RWPE2 (cell line): ENCODE measurements around the gene NFAM1.

Source experiments
- ATAC-seq: fragments of 200-7000 bp; cut with Tn5 transposase; 3 replicates; pipeline ENCODE4 v1.9.1; 2021; ENCODE audit warnings: low read depth
- DNase-seq: peaks from one replicate; pipeline ENCODE4 v3.0.0-alpha.2; 2020; ENCODE audit warnings: low spot score
- H3K27ac ChIP-seq: fragments of 450-650 bp; 2 replicates; pipeline ENCODE4 v1.5.1; 2017; ENCODE audit warnings: mild to moderate bottlenecking; ENCODE audit not compliant: poor library complexity, severe bottlenecking
- H3K27me3 ChIP-seq: fragments of 250-450 bp; sonication (Bioruptor Pico); 2 replicates; pipeline ENCODE4 v1.5.1; 2021; ENCODE audit warnings: mild to moderate bottlenecking, moderate library complexity; ENCODE audit not compliant: insufficient read depth, poor library complexity, severe bottlenecking
- H3K36me3 ChIP-seq: fragments of 250-450 bp; sonication (Bioruptor Pico); 2 replicates; pipeline ENCODE4 v1.5.1; 2020; ENCODE audit warnings: low read depth, mild to moderate bottlenecking, moderate library complexity
- H3K4me1 ChIP-seq: fragments of 250-450 bp; sonication (Bioruptor Pico); 2 replicates; pipeline ENCODE4 v1.5.1; 2021; ENCODE audit warnings: mild to moderate bottlenecking, moderate library complexity; ENCODE audit not compliant: insufficient read depth, poor library complexity, severe bottlenecking
- H3K4me3 ChIP-seq: fragments of 250-450 bp; sonication (Bioruptor Pico); 2 replicates; pipeline ENCODE4 v1.5.1; 2021; ENCODE audit warnings: mild to moderate bottlenecking, moderate library complexity; ENCODE audit not compliant: severe bottlenecking
- H3K9me3 ChIP-seq: fragments of 250-450 bp; sonication (Bioruptor Pico); 2 replicates; pipeline ENCODE4 v1.5.1; 2021; ENCODE audit warnings: mild to moderate bottlenecking, moderate library complexity; ENCODE audit not compliant: severe bottlenecking
- CTCF ChIP-seq: fragments of 450-650 bp; IDR thresholded peaks from one replicate; pipeline ENCODE4 v1.5.1; 2017; ENCODE audit warnings: mild to moderate bottlenecking, moderate library complexity; ENCODE audit not compliant: poor library complexity, severe bottlenecking

NFAM1 gene

GRCh38 chr22:42365942-42366695, 66.1 kb downstream of the NFAM1 start:
- no peaks in the 10 kb centered on the region for H3K9me3 ChIP-seq
- no peak for ATAC-seq
- TF ChIP-seq CTCF, result no peak
- no peak overlapping the region for H3K27ac ChIP-seq
- H3K36me3 ChIP-seq, result no peaks in the 10 kb centered on the region
- peaks cover 22% of the 10 kb centered on the region for H3K27me3 ChIP-seq
- no peak overlapping the region for H3K4me3 ChIP-seq
- no peaks in the 10 kb centered on the region for H3K4me1 ChIP-seq
- no peak for DNase-seq

- no peaks in the 10 kb centered on the region for H3K4me1 ChIP-seq
Observed at GRCh38 chr22:42365111-42365865, 66.9 kb downstream of the NFAM1 start.

GRCh38 chr22:42364604-42365110, 67.5 kb downstream of the NFAM1 start:
- Histone ChIP-seq H3K27ac (no peak overlapping the region), H3K9me3 (no peaks in the 10 kb centered on the region), H3K27me3 (peaks cover 22% of the 10 kb centered on the region), H3K4me3 (no peak overlapping the region), H3K4me1 (no peaks in the 10 kb centered on the region), H3K36me3 (no peaks in the 10 kb centered on the region)
- DNase-seq (no peak), ATAC-seq (no peak)
- TF ChIP-seq CTCF, result no peak

More at GRCh38 chr22:42365111-42365865, 66.9 kb downstream of the NFAM1 start:
- Histone ChIP-seq H3K27me3 (peaks cover 22% of the 10 kb centered on the region), H3K9me3 (no peaks in the 10 kb centered on the region), H3K4me3 (no peak overlapping the region), H3K27ac (no peak overlapping the region), H3K36me3 (no peaks in the 10 kb centered on the region)
- no peak for TF ChIP-seq CTCF
- DNase-seq (no peak), ATAC-seq (no peak)

- Histone ChIP-seq H3K4me3 (no peak overlapping the region), H3K27me3 (peaks cover 21% of the 10 kb centered on the region), H3K9me3 (no peaks in the 10 kb centered on the region), H3K27ac (no peak overlapping the region), H3K36me3 (no peaks in the 10 kb centered on the region), H3K4me1 (no peaks in the 10 kb centered on the region)
- ATAC-seq, result no peak
- TF ChIP-seq CTCF, result no peak
- no peak for DNase-seq
Observed at GRCh38 chr22:42363892-42364291, 68.3 kb downstream of the NFAM1 start.
